ENCODE data around the gene CPA1. TPM values are rescaled to one million over a fixed set of nuclear protein-coding genes. Genes with fewer than 3 reads are reported as not detected.

Gene CPA1
- total RNA-seq, 1 experiment from 2014 or later, result not detected

DNA sequence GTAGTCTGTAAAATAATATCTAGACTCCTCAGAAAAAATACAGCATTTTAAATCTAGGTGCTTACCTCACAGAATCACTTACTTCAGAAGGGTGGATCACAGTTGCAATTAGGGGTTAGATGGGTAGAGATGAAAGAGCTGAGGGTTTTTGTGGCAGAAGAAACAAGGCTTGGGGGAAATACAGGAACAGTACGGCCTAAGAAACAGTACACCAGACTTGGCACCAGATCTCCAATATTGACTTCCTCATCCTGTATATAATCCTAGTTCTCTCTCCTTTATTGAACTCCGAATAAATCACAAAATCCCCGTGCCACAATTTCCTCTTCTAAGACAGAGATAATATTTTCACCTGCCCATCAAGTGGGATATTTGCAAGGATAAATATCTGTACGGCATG lies 46.3 kb downstream of the CPA1 start:
- Histone ChIP-seq H3K27me3 (ENCODE audit: insufficient read depth, low read length) (no peaks in the 10 kb centered on the region), H4K20me1 (ENCODE audit: control insufficient read depth, insufficient read depth, insufficient read length) (no peaks in the 10 kb centered on the region), H3K79me2 (ENCODE audit: insufficient read depth, low read length) (no peaks in the 10 kb centered on the region), H4K5ac (ENCODE audit: insufficient read length, low read depth, low read length) (no peak overlapping the region), H3K56ac (ENCODE audit: insufficient read length, low read depth, low read length) (no peak overlapping the region), H3K27ac (ENCODE audit: insufficient read length, low read depth, low read length) (no peak overlapping the region), H2BK15ac (ENCODE audit: low read depth, low read length) (no peak overlapping the region), H2AFZ (ENCODE audit: low read length) (no peak overlapping the region), H3K79me1 (ENCODE audit: insufficient read depth, low read depth, low read length, poor library complexity, severe bottlenecking) (no peaks in the 10 kb centered on the region), H4K91ac (ENCODE audit: insufficient read length, low read depth, low read length) (no peak overlapping the region), H3K4me2 (ENCODE audit: insufficient read depth, insufficient read length, low read length) (no peak overlapping the region), H3T11ph (ENCODE audit: low read length) (no peak overlapping the region), H3K14ac (ENCODE audit: insufficient read depth, low read length) (no peak overlapping the region), H3K9ac (ENCODE audit: extremely low read depth, insufficient read length, low read length) (no peak overlapping the region), H3K23ac (ENCODE audit: insufficient read length, low read depth, low read length) (no peak overlapping the region), H2AK5ac (ENCODE audit: insufficient read length, low read length) (no peak overlapping the region), H4K8ac (replicated peaks; ENCODE audit: insufficient read length, low read depth, low read length) (no peak overlapping the region), H3K23me2 (ENCODE audit: insufficient read length, low read depth, low read length, poor library complexity, severe bottlenecking) (no peaks in the 10 kb centered on the region), H3K4ac (ENCODE audit: low read depth, low read length) (no peak overlapping the region), H2BK120ac (ENCODE audit: low read depth, low read length, poor library complexity, severe bottlenecking) (no peak overlapping the region), H2BK20ac (ENCODE audit: low read depth, low read length, poor library complexity, severe bottlenecking) (no peak overlapping the region), H2BK5ac (ENCODE audit: insufficient read length, low read length) (no peak overlapping the region), H2BK12ac (ENCODE audit: insufficient read length, low read depth, low read length) (no peak overlapping the region), H3K18ac (ENCODE audit: insufficient read length, low read depth, low read length) (no peak overlapping the region), H3K4me1 (ENCODE audit: insufficient read depth, low read length) (no peaks in the 10 kb centered on the region; the same call in 1 of the 2 replicates), H3K9me3 (ENCODE audit: control insufficient read depth, low read depth, low read length) (no peaks in the 10 kb centered on the region)
- H3K4me1 Mint-ChIP-seq, result peaks cover 10 to 11% of the 10 kb centered on the region in 2 experiments
- H3K36me3 Mint-ChIP-seq (ENCODE audit: insufficient read depth in 1 of 3, low read depth in 3 of 3), result no peaks in the 10 kb centered on the region; a peak in 1 of 7 replicates
- H3K27ac Mint-ChIP-seq, result no peak overlapping the region
- TF ChIP-seq, protein P1, sequence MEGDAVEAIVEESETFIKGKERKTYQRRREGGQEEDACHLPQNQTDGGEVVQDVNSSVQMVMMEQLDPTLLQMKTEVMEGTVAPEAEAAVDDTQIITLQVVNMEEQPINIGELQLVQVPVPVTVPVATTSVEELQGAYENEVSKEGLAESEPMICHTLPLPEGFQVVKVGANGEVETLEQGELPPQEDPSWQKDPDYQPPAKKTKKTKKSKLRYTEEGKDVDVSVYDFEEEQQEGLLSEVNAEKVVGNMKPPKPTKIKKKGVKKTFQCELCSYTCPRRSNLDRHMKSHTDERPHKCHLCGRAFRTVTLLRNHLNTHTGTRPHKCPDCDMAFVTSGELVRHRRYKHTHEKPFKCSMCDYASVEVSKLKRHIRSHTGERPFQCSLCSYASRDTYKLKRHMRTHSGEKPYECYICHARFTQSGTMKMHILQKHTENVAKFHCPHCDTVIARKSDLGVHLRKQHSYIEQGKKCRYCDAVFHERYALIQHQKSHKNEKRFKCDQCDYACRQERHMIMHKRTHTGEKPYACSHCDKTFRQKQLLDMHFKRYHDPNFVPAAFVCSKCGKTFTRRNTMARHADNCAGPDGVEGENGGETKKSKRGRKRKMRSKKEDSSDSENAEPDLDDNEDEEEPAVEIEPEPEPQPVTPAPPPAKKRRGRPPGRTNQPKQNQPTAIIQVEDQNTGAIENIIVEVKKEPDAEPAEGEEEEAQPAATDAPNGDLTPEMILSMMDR (conservative IDR thresholded peaks at IDR 0.05), result no peak
- no peaks in the 10 kb centered on the region for H3K27me3 Mint-ChIP-seq (ENCODE audit: low read depth)
- no peak overlapping the region for H3K4me3 Mint-ChIP-seq
- H3K9me3 Mint-ChIP-seq, result no peaks in the 10 kb centered on the region
- no peak for DNase-seq
- no CpG with 5 or more reads among the region's 4 CpGs for WGBS (ENCODE audit: extremely low coverage, insufficient read length, low lambda C conversion rate)
